Parathyroid adenoma (tissue), 2 donors: ENCODE data around the gene GADD45G.

Source experiments
- H2AFZ ChIP-seq: fragments of 300-600 bp; sonication (generic); one replicate; pipeline ENCODE4 v1.7.0; 2017; ENCODE audit warnings: antibody characterized with exemption, mild to moderate bottlenecking
- H3K27ac ChIP-seq: fragments of 300-600 bp; sonication (generic); one replicate; pipeline ENCODE4 v1.7.0; 2017
- H3K27me3 ChIP-seq: fragments of 300-600 bp; sonication (generic); one replicate; pipeline ENCODE4 v1.7.0; 2017; ENCODE audit warnings: low read length; ENCODE audit not compliant: control insufficient read depth, insufficient read depth
- H3K36me3 ChIP-seq: fragments of 300-600 bp; sonication (generic); one replicate; pipeline ENCODE4 v1.7.0; 2017; ENCODE audit warnings: low read length; ENCODE audit not compliant: control insufficient read depth, insufficient read depth
- H3K4me1 ChIP-seq: fragments of 300-600 bp; sonication (generic); one replicate; pipeline ENCODE4 v1.7.0; 2017; ENCODE audit warnings: control low read depth
- H3K4me2 ChIP-seq: fragments of 300-600 bp; sonication (generic); one replicate; pipeline ENCODE4 v1.7.0; 2017; ENCODE audit warnings: low read length
- H3K4me3 ChIP-seq: fragments of 300-600 bp; sonication (generic); one replicate; pipeline ENCODE4 v1.7.0; 2017; ENCODE audit warnings: low read depth, low read length
- H3K79me2 ChIP-seq: fragments of 300-600 bp; sonication (generic); one replicate; pipeline ENCODE4 v1.7.0; 2017; ENCODE audit warnings: control low read depth
- H3K9ac ChIP-seq: fragments of 300-600 bp; sonication (generic); one replicate; pipeline ENCODE4 v1.7.0; 2017; ENCODE audit warnings: mild to moderate bottlenecking
- H3K9me3 ChIP-seq: fragments of 300-600 bp; sonication (generic); one replicate; pipeline ENCODE4 v1.7.0; 2017; ENCODE audit warnings: low read length; ENCODE audit not compliant: control insufficient read depth
- TF ChIP-seq, protein P1 (sequence below): fragments of 300-600 bp; sonication (generic); IDR thresholded peaks from one replicate; pipeline ENCODE4 v1.7.0; 2017; ENCODE audit warnings: antibody characterized with exemption, mild to moderate bottlenecking
- donor health status: primary hyperparathyroidism.

Gene GADD45G

DNA sequence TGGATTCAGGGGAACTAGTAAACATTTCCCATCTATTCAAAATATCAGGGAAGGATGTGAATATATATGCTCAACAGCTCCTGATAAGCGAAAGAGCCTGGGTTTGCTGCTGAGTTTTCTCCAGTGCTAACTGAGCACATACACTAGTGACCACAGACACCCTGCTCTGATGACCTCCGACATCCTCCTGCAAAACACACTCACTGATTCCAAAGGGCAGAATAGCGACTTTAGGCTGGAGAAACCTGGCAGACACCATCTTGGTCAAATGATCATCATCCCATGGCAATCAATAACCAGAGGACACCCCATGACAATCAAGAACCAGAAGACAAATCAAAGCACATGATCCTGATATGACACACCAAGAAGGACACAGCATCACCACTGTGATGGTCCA lies 9.2 kb upstream of the GADD45G start:
- no peak overlapping the region for H3K4me2 ChIP-seq
- H3K4me3 ChIP-seq = no peak overlapping the region
- no peaks in the 10 kb centered on the region for H3K79me2 ChIP-seq
- no peak overlapping the region for H3K9ac ChIP-seq
- no peak overlapping the region for H2AFZ ChIP-seq
- no peak overlapping the region for H3K27ac ChIP-seq
- no peaks in the 10 kb centered on the region for H3K27me3 ChIP-seq
- H3K9me3 ChIP-seq = no peaks in the 10 kb centered on the region
- H3K4me1 ChIP-seq = no peaks in the 10 kb centered on the region
- TF ChIP-seq, protein P1, sequence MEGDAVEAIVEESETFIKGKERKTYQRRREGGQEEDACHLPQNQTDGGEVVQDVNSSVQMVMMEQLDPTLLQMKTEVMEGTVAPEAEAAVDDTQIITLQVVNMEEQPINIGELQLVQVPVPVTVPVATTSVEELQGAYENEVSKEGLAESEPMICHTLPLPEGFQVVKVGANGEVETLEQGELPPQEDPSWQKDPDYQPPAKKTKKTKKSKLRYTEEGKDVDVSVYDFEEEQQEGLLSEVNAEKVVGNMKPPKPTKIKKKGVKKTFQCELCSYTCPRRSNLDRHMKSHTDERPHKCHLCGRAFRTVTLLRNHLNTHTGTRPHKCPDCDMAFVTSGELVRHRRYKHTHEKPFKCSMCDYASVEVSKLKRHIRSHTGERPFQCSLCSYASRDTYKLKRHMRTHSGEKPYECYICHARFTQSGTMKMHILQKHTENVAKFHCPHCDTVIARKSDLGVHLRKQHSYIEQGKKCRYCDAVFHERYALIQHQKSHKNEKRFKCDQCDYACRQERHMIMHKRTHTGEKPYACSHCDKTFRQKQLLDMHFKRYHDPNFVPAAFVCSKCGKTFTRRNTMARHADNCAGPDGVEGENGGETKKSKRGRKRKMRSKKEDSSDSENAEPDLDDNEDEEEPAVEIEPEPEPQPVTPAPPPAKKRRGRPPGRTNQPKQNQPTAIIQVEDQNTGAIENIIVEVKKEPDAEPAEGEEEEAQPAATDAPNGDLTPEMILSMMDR = no peak
- no peaks in the 10 kb centered on the region for H3K36me3 ChIP-seq

DNA sequence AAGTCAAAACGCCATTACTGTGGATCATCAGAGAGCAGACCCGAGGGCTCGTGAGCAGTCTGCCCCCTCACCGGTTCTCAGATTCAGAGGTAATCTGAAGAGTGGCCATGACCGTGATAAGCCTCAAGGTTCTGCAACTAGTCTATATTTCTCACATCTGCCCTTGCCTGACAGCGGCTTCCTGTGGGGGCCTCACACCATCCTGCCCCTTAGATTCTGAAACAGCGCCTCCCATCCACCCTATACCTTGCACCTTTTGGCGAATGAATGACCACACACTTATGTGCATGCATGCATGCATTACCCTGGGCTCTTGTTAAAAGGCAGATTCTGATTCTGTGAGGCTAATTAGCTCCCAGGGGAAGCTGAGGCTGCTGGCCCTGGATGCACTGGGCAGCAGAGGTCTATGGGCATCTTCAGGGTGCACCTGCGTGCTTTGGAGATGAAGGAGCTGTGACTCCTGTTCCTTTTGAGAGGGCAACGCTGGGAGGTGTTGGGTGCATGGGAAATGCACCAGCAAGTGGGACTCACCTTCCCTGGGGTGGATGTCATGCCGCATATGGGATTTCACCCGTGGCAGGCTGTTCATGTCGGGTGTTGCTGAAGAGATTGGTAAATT lies 7.8 kb upstream of the GADD45G start:
- no peak overlapping the region for H3K27ac ChIP-seq
- H3K36me3 ChIP-seq = no peaks in the 10 kb centered on the region
- H3K9me3 ChIP-seq = no peaks in the 10 kb centered on the region
- no peak overlapping the region for H3K4me3 ChIP-seq
- no peaks in the 10 kb centered on the region for H3K27me3 ChIP-seq
- H3K79me2 ChIP-seq = no peaks in the 10 kb centered on the region
- no peaks in the 10 kb centered on the region for H3K4me1 ChIP-seq
- TF ChIP-seq, protein P1 = no peak
- no peak overlapping the region for H2AFZ ChIP-seq
- H3K4me2 ChIP-seq = no peak overlapping the region
- no peak overlapping the region for H3K9ac ChIP-seq

DNA sequence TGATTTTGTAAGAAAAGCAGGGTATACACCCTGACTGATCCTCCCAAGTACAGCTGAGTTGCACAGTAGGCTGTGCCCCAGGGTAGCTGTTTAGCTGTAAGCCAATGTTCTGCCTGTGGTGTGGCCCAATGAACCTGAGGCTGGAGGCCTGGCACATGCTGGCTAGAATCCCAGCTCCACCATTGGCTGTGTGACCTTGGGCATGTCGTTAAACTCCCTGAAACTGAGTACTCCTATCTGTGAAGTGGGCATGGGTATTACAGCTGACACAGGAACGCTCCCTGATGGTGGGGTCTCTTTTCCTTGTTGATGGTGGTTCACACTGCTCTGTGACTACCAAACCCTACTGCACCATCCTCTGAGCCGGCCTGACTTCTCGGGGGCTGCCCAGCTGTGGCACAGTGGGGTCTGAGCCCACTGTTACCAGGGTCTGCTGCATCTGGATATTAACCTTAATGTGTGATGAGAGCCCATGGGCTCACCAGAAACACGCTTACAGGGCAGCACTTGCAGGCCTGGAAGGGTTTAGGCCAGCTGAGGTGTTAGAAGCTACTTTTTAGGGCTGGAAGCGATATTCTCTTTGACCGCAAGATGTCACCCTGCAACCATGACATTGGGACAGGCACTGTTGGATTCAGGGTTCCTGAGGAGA lies 7.0 kb upstream of the GADD45G start:
- no peaks in the 10 kb centered on the region for H3K27me3 ChIP-seq
- H3K4me3 ChIP-seq = no peak overlapping the region
- H3K4me2 ChIP-seq = no peak overlapping the region

GRCh38 chr9:89598363-89598713 lies 6.5 kb upstream of the GADD45G start:
- H3K27me3 ChIP-seq = no peaks in the 10 kb centered on the region
- H3K4me2 ChIP-seq = no peak overlapping the region
- no peak overlapping the region for H3K9ac ChIP-seq
- H3K27ac ChIP-seq = no peak overlapping the region
- H3K4me1 ChIP-seq = no peaks in the 10 kb centered on the region
- TF ChIP-seq, protein P1 = no peak
- H3K4me3 ChIP-seq = no peak overlapping the region
- no peaks in the 10 kb centered on the region for H3K36me3 ChIP-seq
- H3K79me2 ChIP-seq = no peaks in the 10 kb centered on the region
- H2AFZ ChIP-seq = no peak overlapping the region
- H3K9me3 ChIP-seq = no peaks in the 10 kb centered on the region

More for the DNA sequence above, 7.0 kb upstream of the GADD45G start:
- Histone ChIP-seq H3K9me3 (no peaks in the 10 kb centered on the region), H3K27ac (no peak overlapping the region), H3K36me3 (no peaks in the 10 kb centered on the region), H2AFZ (no peak overlapping the region), H3K9ac (no peak overlapping the region), H3K79me2 (no peaks in the 10 kb centered on the region), H3K4me1 (no peaks in the 10 kb centered on the region)
- TF ChIP-seq, protein P1 = peak; percentile 69

- Histone ChIP-seq H3K9ac (no peak overlapping the region), H2AFZ (no peak overlapping the region), H3K9me3 (no peaks in the 10 kb centered on the region), H3K4me2 (no peak overlapping the region), H3K27ac (no peak overlapping the region), H3K36me3 (no peaks in the 10 kb centered on the region), H3K4me3 (no peak overlapping the region), H3K27me3 (no peaks in the 10 kb centered on the region), H3K4me1 (no peaks in the 10 kb centered on the region), H3K79me2 (no peaks in the 10 kb centered on the region)
- TF ChIP-seq, protein P1 = no peak
Observed at GRCh38 chr9:89598926-89599325, 5.9 kb upstream of the GADD45G start.
